NCI-H774 (cell line): Measurements from ENCODE around the gene HJV.
"Not testable (repeated sequence)": the region's sequence is repeated elsewhere in the genome, so short reads cannot be mapped to it uniquely, and the experiment has no call there.

Experiments
- DNase-seq: peaks from one replicate; lab custom pipeline; 2025; lab: John Stamatoyannopoulos, UW

HJV gene, protein sequence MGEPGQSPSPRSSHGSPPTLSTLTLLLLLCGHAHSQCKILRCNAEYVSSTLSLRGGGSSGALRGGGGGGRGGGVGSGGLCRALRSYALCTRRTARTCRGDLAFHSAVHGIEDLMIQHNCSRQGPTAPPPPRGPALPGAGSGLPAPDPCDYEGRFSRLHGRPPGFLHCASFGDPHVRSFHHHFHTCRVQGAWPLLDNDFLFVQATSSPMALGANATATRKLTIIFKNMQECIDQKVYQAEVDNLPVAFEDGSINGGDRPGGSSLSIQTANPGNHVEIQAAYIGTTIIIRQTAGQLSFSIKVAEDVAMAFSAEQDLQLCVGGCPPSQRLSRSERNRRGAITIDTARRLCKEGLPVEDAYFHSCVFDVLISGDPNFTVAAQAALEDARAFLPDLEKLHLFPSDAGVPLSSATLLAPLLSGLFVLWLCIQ

DNA sequence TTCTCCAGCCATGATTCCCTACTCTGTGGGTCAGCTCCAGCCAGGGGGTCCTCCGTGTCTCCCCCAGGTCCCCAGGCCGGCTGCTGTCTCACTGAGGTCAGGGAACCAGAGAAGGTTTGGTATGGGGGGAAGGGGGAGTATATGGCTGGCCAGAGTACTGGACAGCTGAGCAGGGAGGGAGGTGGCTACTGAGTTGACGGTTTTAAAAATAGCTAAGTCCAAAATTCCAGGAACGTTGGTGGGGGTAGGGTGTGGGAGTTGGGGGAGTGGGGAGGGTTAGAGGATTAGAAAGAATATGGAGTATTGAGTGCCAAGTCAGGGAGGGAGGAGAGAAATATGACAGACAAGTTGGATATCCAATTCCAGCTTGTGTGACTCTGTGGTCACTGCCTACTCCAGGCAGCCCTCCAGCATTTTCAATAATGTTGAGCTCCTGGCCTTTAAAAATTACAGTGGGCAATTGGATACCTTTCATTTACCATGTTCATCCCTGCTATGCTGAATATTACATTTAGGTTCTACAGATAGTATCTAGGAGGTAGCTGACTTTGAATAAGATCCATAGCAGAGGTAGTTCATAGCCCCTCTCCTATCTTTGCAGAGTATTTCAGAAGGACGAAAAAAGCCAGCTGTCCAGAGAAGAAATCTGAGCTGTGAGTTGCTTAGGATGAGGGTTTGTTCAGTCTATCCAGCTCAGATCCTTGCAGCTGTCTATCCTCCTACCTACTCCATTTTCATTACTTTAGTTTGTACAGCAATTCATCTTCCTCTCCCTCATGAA is at the start of gene HJV:
Gene HJV (minus strand): TSS at position 114 of the 781 bp plus-strand sequence. CDS start 1,504 bp downstream, outside the sequence.
- DNase-seq: no peak

DNA sequence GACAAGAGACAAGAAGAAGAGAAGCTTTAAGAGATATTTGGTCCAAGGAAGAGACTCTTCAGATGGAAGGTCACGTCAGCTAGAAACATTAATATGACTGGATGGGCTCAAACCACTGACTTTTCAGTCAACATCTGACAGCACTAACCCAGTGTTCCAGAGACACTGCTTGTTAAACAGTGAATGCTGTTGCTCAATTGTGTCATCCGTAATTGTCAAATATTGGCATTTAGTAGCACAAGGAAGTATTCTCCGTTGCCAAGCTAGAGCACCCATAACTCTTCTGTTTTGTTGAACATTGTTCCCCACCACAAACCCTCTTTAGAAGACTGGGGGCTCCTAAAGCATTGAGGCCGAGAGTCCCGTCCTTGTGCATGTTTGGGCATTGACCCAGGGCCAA is 37.6 kb upstream of the HJV start:
- DNase-seq: not testable (repeated sequence)

DNA sequence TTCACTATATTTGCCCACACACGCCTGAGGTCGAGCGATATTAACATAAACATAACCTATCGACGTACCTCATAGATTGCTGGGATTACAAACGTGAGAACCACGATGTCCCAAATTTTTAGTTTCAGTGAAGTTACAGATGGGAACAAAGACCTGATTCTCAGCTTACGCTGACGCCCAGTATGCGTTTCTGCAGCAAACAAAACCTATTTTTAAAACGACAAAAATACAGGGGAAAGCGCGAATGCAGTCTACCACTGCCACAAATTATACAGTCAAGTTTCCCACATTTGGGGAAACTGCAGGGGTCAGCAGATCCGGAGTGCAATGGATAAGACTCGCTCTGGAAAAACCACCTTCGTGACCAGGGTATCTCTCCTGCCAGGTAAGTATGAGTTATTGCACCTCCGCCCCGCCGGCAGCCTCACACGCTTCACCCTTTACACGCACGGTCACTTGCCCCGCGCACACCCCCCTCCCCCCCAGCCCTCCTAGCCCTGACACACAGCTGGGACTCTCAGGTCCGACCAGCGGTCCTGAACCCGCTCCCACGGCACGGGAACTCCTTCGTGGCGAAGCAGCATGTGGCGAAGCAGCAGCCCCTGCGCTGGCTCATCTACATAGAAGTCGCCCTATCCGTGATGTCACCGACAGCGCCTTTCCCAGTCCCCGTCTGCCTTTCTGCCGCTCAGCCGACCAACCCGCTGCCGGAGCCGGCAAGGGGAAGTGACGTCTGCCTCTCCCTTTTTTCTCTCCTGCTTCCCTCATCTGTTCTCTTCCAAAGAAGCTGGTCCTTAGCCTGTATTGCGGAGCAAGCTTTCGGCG is 30.5 kb upstream of the HJV start:
- DNase-seq: peak; percentile 85

DNA sequence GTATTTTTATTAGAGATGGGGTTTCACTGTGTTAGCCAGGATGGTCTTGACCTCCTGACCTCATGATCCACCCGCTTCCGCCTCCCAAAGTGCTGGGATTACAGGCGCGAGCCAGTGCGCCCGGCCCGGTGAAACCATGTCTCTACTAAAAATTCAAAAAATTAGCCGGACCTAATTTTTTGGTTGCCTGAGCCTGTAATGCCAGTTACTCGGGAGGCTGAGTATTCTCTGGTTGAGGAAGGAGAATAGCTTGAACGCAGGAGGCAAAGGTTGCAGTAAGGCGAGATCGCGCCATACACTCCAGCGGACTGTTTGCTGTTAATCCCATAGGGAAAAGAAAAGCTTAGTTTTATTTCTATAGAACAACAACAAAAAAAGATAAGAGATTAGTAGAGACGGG is 29.9 kb upstream of the HJV start:
- no peak for DNase-seq

DNA sequence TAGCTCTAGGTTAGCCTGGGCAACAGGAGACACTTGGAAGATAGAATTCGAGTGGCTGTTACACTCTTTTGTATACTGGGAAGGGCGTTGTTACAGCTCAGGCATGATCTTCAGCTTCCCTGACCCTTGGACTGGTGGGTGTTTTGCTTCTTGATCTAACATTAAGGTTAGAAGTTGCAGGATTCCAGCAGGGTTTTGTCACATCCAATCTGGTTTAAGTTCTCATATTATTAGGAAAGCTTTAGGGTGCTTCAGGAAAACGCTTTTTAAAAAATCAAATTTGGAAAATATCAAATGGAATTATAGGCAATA is 29.1 kb upstream of the HJV start:
- not testable (repeated sequence) for DNase-seq

DNA sequence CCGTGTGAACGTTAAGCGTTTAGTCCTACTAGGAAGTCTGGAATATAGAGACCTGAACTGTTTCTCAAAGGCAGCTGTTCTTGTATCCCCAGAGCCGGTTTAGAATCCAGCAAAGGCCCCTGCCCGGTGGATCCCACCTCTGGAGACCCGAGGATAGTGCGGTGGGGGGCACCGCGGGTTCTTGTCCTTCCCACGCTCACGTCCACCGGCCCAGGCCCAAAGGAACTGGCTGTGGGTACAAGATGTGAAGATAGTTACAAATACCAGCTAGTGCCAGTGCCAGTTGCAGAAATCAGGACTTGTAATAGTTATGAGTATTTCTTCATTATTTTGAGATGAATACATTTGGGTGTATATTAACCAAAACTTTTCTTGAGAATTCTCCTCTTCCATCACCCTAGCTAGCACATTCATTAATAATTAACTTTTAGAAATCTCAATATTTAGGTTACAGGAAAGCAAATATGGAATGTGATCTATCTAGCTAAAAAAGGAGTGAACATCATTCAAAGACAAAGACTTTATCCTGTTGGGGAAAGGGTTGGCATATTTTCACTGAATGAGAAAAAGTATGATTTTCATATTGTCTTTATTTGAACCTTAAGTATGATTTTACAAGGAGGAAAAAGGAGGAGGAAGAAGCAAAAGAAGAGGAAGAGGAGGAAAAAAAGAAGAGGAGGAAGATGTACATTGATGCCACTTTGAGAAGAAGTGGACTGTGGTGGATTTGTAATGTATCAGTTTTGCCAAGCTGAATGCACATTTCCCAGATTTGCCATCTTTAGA is 28.5 kb upstream of the HJV start:
- DNase-seq: not testable (repeated sequence)

DNA sequence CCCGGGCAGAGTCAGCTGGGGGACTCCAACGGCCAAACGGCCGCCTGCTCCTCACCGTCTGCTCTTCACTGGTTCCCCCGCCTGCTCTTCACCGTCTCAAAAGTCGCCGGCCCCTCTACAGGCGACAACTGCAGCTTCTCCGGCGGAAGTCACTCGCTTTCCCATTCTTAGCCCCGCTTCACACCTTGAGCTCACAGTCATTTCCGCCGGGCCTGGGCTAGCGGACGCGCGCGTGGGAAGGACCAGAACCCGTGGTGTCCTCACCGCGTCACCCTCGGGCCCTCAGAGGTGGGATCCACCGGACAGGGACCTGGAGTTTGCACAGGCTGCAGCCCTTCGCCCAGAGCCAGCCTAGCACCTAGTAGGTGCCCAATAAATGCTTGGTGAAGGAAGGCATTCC is 27.9 kb upstream of the HJV start:
- no peak for DNase-seq

DNA sequence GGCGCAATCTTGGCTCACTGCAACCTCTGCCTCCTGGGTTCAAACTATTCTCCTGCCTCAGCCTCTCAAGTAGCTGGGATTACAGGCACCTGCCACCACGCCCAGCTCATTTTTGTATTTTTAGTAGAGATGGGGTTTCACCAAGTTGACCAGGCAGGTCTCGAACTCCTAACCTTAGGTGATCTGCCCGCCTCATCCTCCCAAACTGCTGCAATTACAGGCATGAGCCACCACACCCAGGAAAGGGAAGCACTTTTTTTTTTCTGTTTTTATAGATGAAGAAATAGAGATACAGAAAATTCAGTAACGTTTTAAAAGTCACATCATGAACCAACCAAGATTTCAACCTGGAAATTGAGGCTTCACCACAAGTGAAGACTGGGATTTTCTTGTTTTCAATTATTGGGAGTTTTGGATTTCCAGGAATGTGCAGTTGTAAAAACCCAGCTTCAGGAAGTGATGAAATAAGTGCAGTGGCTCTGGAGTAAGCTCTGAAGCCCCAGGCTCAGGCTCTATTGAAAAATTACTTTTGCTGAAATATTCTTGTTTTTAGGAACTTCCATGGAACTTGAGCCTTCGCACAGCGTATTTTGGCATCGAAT is 27.1 kb upstream of the HJV start:
- DNase-seq: not testable (repeated sequence)

DNA sequence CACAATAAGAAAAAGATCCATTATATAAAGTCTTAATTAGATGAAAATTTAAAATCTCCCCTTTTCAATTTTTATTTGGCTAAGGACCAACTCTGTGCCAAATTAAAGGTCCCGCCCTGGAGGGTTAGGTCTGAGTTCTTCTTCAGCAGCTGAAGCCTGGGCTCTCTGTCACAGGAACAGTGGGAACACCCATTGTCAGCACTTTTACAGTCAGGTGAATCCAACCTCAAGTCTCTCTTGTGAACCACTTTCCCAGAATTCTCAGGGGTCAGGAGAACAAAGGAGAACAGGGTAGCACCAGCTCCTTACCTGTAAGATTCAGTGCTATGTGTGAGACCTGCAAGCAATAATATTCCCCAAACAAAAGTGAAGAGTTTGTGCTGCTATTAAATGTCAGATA is 25.1 kb upstream of the HJV start:
- DNase-seq: no peak

DNA sequence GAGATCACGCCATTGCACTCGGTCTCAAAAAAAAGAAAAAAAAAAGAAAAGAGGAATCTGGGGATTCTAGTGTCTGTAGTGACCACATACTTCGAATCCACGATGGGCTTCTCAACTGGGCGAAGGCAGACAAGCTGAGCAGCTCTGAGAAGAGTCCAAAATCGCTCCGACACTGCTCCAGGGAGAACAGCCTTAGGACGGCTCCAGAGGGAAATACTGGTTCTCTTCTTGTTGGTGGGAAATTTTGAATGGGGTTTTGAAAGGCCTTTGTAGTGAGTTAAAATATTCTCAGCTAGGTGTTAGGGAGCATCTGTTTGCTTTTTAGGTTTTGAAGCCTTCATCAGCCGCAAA is 18.3 kb upstream of the HJV start:
- DNase-seq: peak; percentile 14

DNA sequence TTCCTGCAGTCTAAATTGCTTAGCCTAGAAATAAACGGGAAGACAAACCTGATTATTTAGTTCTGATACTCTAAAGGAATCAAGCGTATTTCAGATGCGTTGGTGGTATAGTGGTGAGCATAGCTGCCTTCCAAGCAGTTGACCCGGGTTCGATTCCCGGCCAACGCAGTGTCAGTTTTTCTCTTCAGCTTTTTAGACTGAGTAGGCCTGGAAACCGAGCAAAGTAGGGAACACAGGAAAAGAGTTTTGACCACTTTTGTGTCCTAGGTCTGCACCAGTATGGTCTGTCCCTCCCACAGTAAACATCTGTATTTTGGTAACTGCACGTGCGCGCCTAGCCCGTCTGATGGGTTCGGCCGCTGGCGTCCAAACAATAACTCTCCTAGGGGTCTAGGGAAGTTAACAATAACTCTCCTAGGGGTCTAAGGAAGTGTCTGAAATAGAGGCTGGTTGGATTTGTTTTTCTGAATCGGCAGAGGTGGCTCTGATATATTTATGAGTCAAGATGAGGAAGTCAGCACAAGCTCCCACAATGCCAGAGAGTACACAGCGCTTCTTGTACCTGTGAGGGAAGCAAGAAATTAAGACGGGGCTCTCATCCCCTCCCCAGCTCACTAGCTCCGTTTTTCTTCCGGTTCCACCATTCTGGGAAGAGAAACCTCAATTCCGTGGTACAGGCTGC is 15.6 kb upstream of the HJV start:
- peak; percentile 88 for DNase-seq

DNA sequence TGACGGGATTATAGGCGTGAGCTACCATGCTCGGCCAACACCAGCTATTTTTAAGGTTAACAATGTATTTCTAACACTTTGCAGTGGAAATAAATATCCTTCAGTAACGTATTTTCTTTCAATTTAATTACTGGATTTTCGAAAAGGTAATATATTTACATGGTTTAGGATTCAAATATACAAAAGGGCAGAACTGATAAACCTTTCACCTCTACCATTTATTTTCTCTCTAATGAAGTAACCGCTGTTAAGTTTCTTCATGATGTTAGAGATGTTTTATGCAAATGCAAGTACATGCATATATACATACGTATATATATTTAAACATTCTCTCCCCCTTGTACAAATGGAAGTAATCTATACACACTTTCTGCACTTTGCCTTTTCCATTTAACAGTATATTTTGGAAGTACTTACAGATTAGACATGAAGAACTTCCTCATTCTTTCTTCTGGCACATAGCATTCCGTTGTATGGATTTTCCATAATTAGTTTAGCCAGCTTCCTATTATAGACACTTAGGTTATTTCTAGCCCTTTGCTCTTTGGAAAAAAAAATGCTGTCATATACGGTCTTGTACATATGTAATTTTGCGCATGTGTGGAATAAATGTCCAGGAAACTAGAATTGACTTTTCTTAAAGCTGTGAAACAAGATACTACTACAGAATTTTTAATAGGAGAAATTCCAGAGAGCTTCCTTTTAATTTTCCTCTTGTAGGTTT is 14.9 kb upstream of the HJV start:
- peak; percentile 62 for DNase-seq

DNA sequence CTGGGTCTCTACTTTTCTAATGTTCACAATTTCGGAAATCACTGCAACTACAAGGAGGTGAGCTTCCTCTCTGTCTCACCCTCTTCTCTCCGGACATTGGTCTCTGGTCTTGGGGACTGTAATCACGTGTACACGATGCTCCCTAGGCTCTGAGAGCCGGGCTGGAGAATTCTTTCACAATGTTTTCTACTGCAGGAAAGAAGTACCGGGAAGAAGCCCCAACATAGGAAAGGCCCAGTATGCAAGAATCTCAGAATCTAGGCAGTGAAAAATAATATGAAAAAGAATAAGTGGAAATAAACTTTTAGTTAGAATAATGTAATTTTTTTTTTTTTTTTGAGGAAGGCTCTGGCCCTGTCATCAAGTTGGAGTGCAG is 13.5 kb upstream of the HJV start:
- DNase-seq: peak; percentile 39

DNA sequence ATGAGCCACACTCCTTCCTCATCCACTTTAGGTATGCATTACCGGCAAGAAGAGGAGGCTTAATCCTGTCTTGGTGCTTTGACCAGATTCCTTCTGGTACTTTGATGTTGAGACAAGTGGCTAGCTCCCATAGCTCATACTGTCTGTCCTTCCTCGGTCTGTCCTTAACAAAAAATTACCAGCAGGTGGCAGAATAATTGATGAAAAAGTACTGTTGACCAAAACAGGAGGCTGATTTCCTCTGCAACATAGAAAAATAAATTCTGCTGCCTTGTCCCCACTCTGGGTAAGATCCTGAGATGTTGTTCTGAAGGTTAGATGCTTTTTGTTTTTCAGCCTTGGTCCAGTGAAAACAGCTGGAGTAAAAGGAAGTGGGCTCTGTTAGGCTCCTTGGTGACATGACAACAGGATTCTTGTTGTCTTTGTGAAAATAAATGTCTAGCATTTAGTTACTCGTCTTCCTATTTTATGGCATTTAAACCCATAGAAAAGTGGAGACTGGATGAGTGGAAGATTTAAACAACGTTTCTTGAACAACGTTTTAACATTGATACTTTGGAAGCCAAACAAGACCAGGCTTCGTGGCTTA is 11.2 kb upstream of the HJV start:
- no peak for DNase-seq

DNA sequence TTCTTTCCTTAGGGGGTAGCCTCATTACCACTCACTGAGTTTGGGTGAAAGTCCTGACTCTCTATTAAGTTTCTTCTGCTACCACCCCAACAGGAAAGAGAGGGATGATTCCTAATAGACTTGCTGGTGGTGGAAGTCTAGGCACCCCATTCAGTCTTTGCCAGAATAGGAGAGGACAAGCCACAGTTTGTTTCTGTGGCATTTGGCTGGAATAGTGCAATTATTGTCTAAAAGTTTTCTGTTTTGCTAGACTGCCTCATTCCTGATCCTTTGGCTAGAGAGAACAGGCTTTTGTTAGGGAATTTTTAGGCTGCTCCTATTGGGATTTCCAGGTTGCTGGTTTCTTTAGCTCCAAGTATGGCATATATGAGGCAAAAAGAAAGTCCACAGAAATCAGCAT is 9.9 kb upstream of the HJV start:
- DNase-seq: no peak

DNA sequence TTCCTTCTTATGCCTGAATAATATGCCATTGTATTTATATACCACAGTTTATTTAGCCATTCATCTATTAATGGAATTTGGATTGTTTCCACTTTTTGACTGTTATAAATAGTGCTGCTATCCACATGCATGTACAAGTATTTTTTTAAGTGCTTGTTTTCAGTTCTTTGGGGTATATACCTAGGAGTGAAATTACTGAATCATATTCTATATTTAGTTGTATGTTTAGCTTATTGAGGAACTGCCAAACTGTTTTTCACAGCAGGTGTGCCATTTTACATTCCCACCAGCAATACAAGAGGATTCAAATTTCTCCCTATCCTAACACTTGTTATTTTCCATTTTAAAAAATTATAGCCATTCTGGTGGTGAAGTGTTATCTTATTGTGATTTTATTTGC is 7.6 kb upstream of the HJV start:
- DNase-seq: no peak

DNA sequence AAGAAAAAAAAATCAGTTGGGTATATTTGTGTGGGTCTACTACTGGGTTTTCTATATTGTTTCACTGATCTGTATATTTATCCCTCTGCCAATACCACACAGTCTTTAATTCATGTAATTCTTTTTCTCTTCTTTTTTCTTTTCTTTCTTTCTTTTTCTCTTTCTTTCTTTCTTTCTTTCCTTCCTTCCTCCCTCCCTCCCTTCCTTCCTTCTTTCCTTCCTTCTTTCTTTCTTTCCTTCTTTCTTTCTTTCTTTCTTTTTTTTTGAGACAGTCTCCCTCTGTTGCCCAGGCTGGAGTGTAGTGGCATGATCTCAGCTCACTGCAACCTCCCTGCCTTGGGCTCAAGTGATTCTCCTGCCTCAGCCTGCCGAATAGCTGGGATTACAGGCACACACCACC is 5.1 kb upstream of the HJV start:
- not testable (repeated sequence) for DNase-seq

DNA sequence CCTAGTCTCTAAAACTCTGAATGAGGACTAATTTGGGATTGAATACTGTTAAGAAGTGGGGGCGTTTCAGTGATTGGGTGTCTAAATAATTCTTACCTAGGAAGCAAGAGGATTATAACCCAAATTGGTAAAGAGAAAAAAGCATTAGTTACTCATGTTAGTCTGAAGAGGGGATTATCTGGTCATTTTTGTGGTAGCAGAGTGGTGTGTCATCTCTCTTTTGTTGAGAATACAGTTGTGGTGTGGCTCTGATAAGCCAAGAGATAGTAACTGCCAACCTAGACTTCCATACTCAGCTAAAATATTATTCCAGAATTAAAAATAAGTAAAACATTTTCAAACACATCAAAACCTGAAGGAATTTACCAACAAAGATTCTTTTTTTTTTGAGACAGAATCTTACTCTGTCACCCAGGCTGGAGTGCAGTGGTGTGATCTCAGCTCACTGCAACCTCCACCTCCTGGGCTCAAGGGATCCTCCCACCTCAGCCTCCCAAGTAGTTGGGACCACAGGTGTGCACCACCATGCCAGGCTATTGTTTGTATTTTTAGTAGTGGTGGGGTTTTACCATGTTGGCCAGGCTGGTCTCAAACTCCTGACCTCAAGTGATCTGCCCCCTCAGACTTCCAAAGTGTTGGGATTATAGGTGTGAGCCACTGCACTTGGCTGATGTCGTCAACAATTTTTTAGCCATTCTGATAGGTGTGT is 4.4 kb upstream of the HJV start:
- not testable (repeated sequence) for DNase-seq
